ENCODE data around the gene UPB1. TPM values are rescaled to one million over a fixed set of nuclear protein-coding genes. Genes with fewer than 3 reads are reported as not detected.

Gene UPB1
- total RNA-seq, 1 experiment from 2014 or later: under 0.01 TPM

DNA sequence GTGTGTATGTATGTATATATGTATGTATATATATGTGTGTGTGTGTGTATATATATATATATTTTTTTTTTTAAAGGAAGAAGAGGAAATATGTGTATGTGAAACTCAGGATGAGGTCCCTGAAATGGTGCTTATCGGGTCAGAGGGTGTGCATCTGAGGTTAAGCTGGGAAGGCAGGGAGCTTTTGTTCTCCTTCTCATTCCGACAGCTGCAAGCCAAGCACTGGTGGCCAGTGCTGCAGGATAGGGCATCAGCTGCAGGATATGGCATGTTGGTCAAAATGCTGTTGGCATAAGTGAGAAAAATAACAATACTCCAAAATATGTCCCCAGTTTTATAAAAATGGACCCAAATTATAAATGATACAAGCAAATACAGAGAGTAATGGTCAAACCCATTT, 68.1 kb downstream of the UPB1 start:
- DNase-seq (ENCODE audit: low read depth): no peak

DNA sequence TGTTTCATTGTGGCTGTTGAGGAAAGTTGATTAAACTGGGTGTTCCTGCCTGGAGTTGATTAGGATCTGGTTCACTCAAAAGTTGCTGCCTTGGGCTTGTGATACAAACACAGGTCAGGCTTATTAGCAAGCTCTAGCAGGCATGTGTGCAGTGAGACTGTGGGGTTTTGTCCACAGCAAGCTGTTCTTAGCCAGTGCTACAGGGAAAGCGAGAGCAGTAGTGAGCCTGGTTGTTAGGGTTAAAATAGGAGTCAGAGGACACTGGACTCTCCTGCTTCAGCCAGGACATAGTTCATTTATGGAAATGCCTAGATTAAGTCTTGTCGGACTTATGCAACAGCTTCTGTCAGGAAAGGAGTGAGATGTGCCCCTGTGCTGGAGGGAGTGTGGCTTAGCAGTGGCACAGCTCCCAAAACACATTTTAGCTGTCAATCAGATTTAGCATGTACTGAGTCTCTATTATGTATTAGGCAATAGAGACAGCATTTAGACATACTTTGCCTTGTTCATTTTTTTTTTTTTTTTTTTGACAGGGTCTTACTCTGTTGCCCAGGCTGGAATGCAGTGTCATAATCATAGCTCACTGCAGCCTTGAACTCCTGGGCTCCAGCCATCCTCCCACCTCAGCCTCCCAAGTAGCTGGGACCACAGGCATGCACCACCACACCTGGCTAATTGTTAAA, 69.4 kb downstream of the UPB1 start:
- no peak for DNase-seq (ENCODE audit: low read depth)

DNA sequence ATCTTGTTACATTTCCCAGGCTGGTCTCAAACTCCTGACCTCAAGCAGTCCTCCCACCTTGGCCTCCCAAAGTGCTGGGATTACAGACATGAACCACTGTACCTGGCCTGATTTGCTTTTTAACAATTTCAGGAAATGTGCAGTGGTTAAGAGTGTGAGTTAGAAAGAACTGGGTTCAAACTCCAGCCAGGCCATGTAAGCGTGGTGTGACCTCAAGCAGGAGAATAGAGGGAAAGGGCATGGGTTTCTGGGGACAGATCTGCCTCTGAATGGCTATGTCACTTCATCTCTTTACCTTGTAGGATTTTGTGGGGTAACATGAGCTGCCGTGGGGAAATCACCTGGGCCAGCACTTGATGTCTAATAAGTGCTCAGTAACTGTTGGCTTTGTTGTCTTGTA, 69.9 kb downstream of the UPB1 start:
- DNase-seq (ENCODE audit: low read depth): no peak

DNA sequence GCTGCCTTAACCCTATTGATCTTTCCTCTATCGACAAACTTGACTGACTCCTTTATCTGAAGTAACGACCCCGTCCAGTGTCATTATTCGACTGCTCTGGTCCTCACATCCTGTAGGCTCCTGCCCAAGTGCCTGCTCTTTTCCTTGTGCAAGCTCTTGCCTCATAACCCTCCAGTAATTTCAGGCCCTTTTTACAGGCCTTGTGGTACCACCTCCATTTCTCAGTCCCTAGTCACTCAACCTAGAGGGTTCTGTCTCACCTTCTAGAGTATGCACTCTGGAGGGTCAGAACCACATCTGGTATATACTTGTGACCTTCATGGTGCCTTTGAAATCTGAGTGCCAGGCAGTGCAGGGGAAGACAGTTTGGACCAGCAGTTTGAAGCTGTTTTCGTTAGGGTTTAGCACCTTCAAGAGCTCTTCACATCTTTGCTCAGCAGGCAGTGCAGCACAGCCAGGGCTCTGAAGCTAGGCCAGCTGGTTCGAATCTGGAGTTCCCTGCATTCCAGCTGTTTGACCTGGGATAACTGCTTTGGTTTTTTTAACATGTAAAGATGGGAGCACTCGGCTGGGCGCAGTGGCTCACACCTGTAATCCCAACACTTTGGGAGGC, 71.9 kb downstream of the UPB1 start:
- DNase-seq (ENCODE audit: low read depth): no peak

DNA sequence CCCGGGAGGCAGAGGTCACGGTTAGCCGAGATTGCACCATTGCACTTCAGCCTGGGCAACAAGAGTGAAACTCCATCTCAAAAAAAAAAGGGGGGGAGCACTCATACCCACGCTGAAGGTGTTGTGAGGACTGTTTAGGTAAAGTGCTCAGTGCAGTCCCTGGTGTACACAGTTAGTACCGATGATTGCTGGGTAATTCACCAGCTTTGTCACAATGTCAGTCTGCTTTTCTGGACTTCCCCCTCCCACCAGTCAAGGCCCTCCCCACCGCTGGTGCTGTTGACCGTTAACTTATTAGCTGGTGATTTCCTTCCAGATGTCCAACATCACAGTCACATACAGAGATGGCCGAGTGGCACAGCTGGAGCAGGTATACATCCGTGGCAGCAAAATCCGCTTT, 72.5 kb downstream of the UPB1 start:
- DNase-seq (ENCODE audit: low read depth): no peak

- DNase-seq (ENCODE audit: low read depth): no peak
These were observed 76.1 kb downstream of the UPB1 start for GRCh38 chr22:24571266-24571665.

GRCh38 chr22:24576778-24577177, 81.6 kb downstream of the UPB1 start:
- DNase-seq (ENCODE audit: low read depth): no peak

Other genes with a start within 250 kb of the UPB1 start
- gene SPECC1L, start 224.5 kb upstream of the UPB1 start, total RNA-seq (2014; rRNA removed; shearing (Covaris generic)): 12.6 and 14.0 TPM in 2 replicates
- gene ADORA2A, start 67.7 kb upstream of the UPB1 start, total RNA-seq (2014; rRNA removed; shearing (Covaris generic)): 3.7 and 4.2 TPM in 2 replicates
- gene GUCD1, start 59.8 kb downstream of the UPB1 start, total RNA-seq (2014; rRNA removed; shearing (Covaris generic)): 60.7 and 69.4 TPM in 2 replicates
- 179 and 194 TPM in 2 replicates for gene SNRPD3, start 60.7 kb downstream of the UPB1 start, total RNA-seq (2014; rRNA removed; shearing (Covaris generic))
- 0.60 and 3.6 TPM in 2 replicates for gene LRRC75B, start 97.7 kb downstream of the UPB1 start, total RNA-seq (2014; rRNA removed; shearing (Covaris generic))
- under 0.01 and 0.20 TPM in 2 replicates for gene GGT1, start 107.9 kb downstream of the UPB1 start, total RNA-seq (2014; rRNA removed; shearing (Covaris generic))